ENCODE results near the gene SHF.
"Not testable (repeated sequence)": the region's sequence is repeated elsewhere in the genome, so short reads cannot be mapped to it uniquely, and the experiment has no call there.

SHF gene, protein sequence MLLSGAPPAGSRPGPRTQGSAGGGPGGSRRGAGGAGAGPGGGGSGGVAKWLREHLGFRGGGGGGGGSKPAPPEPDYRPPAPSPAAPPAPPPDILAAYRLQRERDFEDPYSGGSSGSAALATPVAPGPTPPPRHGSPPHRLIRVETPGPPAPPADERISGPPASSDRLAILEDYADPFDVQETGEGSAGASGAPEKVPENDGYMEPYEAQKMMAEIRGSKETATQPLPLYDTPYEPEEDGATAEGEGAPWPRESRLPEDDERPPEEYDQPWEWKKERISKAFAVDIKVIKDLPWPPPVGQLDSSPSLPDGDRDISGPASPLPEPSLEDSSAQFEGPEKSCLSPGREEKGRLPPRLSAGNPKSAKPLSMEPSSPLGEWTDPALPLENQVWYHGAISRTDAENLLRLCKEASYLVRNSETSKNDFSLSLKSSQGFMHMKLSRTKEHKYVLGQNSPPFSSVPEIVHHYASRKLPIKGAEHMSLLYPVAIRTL

DNA sequence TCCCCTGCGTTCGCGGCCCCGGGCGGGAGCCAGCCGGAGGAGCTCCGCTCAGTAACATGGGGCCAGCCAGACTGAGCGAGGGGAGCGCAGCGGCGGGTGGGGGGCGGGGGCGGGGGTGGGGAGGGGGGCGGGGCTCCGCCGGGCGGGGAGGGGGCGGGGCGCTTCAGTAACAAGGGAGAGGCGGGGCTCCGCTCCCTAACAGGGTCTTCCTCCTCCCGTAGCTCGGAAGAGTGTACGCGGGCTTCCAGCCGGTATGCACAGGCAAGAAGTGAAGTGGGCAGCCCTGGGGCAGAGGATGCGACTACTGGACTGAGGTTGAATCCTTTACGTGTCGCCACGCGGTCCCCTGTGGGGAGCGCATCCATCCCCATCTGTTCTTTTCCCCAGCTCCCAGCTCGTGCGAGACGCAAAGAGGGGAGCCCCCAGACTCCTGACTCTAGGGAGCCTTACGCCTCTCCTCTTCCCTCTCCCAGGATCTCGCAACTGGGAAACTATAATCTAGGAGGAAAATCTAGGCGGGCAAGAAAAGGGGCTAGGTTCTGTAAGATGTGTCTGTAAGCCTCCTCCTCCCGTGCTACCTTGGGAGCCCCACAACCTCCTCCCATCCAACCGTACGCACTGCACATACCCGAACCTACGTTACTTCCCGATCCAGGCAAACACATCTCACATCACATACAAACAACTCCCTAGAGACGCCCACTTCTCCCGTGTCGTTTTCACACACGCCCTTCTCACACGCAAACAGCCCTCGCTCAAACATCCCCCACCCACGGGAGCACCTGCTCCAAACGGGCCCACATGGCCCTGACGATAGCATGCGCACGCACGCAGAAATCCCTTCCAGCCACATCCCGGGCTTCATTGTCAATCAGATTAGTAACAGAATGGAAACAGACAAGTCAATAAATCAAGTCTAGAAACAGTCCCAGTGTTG is at the start of gene SHF:
Gene SHF (minus strand): TSS at position 73 of the 937 bp plus-strand sequence. CDS start 15 bp downstream, at position 58.
- DNase-seq: peak; percentile 53

DNA sequence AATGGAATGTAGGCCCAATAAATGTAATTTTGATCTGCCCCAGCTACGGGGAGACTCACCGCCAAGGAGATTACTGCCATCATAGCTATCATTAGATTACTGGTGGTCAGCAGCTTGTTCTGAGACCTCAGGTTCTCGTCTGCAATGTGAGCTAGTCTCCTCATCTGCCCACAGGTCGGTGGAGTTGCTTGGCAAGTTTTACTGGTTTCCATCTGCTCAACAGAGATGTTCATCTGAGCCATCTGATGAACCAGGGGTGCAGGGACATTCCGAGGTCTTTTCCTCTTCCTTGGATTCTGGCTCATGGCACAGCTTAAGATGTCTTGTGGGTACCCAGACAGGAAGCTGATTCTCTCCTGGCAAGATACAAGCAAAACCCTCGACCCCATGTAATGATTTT is 49.0 kb upstream of the SHF start:
- not testable (repeated sequence) for DNase-seq

- DNase-seq: no peak
Observed at GRCh38 chr15:45234562-45235235, 46.9 kb upstream of the SHF start.

DNA sequence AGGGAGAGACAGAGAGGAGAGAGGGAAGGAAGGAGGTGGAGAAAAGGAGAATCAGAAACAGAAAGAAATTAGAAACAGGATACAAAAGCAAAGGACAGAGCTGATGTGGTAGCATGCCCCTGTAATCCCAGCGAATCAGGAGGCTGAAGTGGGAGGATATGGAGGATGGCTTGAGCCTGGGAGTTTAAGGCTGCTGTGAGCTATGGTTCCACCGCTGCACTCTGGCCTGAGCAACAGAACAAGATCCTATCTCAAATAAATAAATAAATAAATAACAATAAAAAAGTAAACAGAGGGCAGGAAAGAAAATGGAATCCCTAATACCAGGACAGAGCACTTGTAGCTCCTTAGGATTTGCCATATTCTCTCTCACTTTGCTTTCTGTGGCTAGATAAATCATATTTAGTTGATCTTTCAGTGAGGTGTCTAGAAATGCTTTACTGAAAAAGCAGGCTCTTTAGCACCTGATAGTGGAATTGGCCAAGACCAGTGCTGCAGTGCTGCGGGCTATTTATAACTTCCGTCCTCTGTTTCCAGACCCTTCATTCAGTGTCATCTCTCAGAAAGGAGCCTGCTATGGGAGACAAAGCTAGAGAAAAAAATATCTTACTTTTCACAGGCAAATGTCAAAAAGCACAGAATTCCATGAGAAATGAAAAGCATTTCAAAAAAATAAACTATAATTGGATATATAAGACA is 44.2 kb upstream of the SHF start:
- no peak for DNase-seq

DNA sequence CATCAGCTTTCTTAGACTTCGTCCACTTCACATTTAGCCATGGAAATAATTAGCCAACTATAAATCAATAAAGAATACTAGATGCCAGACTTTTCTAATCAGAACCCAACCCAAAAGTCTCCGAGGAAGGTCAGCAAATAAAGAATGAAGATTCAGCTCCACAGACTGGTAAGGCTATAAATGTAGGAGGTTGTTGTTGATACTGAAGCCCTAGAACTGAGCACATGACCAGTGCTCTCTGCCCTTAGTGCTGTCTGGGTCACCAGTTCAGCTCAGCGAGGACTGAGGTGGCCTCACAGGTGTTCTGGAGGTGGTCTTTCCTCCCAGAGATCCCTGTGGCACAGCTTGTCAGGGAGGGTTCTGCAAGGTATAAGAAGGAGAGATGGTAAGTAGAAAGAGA is 43.4 kb upstream of the SHF start:
- DNase-seq: no peak

DNA sequence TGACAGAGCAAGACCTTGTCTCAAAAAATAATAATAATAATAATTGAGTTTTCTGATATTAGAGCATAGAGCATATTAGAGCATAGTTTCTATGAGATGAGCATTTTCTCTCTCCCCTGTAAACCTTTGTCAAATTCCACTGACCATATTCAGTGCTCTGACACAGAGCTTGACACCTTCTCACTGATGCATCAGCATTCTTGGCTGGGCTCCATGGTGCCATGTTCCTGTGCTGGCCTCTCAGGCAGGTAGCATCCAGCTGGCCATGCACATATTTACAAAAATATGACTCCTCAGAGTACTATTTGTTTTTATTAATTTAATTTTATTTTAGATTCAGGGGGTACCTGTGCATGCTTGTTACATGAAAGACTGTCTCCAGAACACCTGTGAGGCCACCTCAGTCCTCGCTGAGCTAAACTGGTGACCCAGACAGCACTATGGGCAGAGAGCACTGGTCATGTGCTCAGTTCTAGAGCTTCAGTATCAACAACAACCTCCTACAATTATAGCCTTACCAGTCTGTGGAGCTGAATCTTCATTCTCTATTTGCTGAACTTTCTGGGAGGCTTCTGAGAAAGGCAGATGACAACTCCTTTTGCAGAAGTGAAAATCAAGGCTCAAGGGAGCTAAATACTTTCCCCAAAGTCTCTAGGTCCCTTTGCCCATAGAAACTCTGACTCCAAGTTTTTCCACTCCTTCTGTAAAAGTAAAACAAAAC is 42.6 kb upstream of the SHF start:
- no peak for DNase-seq

GRCh38 chr15:45228931-45229330 is 41.2 kb upstream of the SHF start:
- no peak for DNase-seq

DNA sequence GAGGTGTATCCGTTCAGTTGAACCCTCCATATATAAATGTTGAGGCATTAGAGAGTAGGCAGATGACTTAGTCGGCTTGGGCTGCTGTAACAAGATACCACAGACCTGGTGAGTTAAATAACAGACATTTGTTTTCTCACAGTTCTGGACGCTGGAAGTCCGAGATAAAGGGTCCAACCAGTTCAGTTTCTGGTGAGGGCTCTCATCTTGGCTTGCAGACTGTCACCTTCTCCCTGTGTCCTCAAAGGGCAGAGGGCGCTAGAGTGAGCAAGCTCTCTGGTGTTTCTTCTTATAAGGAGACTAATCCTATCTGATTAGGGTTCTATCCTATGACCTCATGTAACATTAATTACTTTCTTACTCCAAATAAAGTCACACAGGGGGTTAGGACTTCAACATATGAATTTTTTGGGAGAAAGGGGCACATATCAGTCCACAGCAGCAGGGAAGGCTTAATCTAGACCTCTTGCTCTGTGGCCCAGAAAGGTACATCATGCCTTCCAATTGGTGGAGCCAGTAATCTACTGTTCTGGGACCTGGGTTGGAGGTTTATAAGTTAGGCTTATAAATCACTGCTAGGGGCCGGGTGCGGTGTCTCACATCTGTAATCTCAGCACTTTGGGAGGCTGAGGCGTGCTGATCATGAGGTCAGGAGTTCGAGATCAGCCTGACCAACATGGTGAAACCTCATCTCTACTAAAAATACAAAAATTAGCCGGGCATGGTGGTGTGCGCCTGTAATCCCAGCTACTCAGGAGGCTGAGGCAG is 37.9 kb upstream of the SHF start:
- DNase-seq: no peak

GRCh38 chr15:45224621-45225217 is 37.0 kb upstream of the SHF start:
- no peak for DNase-seq

- DNase-seq: no peak
Observed at GRCh38 chr15:45221967-45222366, 34.2 kb upstream of the SHF start.

DNA sequence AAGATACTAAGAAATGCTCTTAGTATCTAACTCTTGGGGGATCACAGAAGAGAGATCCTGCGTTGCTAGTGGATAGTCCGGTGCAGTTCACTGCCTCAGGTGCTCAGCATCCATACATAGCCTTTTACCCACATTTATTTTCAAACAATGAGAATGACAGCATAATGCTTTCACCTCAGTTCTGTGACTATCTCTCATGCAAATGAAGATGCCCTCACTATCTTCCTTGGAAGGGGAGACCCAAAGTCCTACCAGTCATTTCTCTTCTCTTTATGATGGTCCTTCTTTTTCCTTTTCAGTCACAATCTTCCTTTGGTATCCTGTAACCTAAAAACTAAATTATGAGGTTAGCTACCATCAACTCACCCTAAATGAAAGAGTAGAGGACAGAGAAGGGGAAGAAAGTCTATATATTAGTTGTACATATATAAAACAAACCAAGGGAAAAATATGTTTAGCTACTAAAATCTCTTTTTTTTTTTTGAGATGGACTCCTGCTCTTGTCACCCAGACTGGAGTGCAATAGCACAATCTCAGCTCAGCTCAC is 33.4 kb upstream of the SHF start:
- DNase-seq: no peak

GRCh38 chr15:45212493-45212892 is 24.7 kb upstream of the SHF start:
- no peak for DNase-seq

GRCh38 chr15:45205192-45205591 is 17.4 kb upstream of the SHF start:
- DNase-seq: no peak

DNA sequence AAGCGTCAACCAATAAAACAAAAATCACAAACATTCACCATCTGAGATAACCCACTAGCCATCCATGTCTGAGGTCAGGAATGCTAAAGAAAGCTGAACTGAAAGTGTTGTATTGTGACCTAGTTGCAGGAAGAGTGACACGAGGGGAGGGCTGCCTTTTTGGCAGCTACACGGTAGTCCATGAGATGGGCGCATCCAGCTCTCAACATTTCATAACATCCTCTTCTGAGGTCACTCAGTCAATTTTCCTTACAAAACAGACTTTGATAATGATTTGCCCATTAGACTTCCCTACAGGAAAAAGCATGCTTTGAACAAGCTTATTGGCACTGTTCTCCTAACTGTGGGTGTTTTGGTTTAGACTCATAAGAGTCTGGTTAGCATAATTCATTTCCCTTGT is 15.4 kb upstream of the SHF start:
- no peak for DNase-seq

- DNase-seq: no peak
Observed at GRCh38 chr15:45201869-45202268, 14.1 kb upstream of the SHF start.

GRCh38 chr15:45201557-45201859 is 13.7 kb upstream of the SHF start:
- no peak for DNase-seq

DNA sequence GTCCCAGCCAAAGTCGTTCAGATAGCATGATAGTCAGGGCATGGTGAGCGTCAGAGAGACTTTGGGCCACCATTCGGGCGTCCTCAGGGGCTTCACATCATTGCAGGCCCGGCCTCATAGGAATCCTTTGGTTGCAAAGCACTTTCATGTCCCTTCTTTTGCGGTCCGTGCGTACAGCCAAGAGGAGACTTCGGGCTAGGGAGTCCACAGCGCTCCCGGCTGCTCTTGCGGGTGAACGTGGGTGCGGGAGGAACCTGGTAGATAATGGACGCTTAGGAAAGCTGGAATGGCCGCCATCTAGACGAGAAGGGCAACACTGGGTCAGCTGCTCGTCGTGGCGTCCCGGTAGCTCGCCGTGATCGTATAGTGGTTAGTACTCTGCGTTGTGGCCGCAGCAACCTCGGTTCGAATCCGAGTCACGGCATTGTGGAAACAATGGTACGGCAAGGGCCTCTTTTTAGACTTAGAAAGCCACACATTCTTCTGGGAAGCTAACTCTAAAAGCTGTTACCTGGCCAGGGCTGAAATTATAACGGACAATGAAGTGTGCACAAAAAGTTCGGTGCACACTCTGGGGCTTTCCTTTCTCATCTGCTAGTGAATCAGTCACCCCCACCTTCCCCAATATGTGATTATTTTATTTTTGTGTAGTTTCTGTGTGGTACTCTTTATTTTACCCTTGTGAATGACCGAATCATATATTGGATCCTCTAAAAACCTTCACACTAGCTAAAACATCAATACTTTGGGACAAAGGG is 13.2 kb upstream of the SHF start:
- DNase-seq: peak; percentile 45

- DNase-seq: peak; percentile 97
Observed at GRCh38 chr15:45200001-45200798, 12.4 kb upstream of the SHF start.

Measured in NCI-H1436 treated with DMSO at 0.1 percent for 48 hours (cell line).